Tibial nerve (tissue), 4 donors: Measurements from ENCODE around the gene TBX20.

Source experiments
- CTCF ChIP-seq, 5 experiments: fragments of 200-600 bp in 3 of 5; fragments of 450-650 bp in 2 of 5; sonication (generic) in 3 of 5; IDR thresholded peaks; one replicate each; pipeline ENCODE4 v1.5.1; 2016 to 2019; ENCODE audit warnings: antibody characterized with exemption in 5 of 5, mild to moderate bottlenecking in 3 of 5, moderate library complexity in 2 of 5
- EP300 ChIP-seq, 2 donors: sonication (generic); formaldehyde crosslinking; IDR thresholded peaks; one replicate each; pipeline ENCODE4 v1.6.1; 2017; ENCODE audit warnings: antibody characterized with exemption in 2 of 2, mild to moderate bottlenecking in 1 of 2
- POLR2A ChIP-seq, 2 donors: fragments of 450-650 bp; IDR thresholded peaks; one replicate each; pipeline ENCODE4 v1.6.1; 2017; ENCODE audit warnings: antibody characterized with exemption in 2 of 2, mild to moderate bottlenecking in 2 of 2, moderate library complexity in 2 of 2

DNA sequence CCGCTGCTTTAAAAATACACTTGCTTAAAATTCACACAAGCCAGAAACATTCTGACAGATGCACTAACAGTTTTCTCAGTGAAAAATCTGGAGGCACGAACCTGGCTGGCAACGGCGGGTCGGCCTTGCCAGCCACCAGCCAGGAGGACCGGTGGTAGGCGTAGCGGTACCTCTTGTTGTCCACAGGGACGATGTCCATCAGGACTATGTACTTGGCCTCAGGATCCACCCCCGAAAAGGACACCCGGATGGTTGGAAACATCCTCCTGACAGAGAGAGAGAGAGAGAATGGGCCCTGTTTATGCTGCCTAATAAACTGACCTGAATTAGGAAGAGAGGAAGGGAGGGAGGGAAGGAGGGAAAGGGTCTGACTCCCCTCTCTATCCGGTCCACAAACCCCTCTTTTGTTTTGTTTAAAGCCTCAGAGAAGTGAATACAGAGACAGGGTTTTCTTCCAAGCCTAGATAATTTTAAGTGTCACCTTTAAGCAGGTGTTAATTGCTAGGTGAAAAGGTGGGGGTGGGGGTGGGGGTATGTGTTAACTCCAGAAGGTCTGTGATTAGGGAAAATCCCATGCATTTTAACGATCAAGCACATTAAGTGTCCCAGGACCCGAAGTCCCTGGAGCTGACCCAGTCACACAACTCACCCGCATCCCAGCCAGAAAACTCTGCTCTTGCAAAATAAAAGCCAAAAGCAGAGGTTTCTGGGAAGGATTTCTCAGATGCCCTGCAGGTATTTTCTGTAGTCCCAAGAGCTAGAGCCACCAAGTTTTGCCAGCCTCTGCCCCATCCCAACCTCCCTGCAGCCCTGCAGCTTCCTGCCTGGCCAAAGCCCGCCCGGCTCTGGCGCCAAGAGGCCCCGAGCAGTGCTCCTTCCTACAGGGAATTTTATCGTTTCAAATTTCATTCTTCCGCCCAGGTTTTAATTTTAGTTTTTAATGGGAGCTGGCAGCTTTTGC is 5.0 kb downstream of the TBX20 start:
- TF ChIP-seq CTCF (IDR thresholded peaks at IDR 0.05) (no peak), EP300 (IDR thresholded peaks at IDR 0.05) (no peak), POLR2A (IDR thresholded peaks at IDR 0.05) (no peak)
